ENCODE measurements around the gene AVPR2.

DNA sequence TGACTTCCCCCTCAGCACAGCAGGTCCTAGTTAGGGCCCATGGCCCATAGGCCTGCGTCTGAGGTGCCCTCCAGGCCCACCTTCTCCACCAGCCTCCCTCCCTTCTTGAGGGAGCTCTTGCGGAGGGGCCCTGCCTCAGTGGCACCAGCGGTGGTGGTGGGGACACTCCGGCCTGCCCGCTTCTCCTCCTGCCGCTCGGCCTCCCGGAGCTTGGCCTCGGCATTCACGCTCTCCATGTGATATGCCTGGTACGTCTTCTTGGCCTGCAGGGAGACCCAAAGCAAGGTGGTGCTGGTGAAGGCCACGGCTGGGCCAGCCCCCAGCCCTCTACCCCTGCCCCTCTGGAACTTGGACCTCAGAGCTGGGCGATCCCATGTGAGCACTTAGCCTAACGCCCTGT lies 16.1 kb downstream of the AVPR2 start:
- TF ChIP-seq, protein P1, sequence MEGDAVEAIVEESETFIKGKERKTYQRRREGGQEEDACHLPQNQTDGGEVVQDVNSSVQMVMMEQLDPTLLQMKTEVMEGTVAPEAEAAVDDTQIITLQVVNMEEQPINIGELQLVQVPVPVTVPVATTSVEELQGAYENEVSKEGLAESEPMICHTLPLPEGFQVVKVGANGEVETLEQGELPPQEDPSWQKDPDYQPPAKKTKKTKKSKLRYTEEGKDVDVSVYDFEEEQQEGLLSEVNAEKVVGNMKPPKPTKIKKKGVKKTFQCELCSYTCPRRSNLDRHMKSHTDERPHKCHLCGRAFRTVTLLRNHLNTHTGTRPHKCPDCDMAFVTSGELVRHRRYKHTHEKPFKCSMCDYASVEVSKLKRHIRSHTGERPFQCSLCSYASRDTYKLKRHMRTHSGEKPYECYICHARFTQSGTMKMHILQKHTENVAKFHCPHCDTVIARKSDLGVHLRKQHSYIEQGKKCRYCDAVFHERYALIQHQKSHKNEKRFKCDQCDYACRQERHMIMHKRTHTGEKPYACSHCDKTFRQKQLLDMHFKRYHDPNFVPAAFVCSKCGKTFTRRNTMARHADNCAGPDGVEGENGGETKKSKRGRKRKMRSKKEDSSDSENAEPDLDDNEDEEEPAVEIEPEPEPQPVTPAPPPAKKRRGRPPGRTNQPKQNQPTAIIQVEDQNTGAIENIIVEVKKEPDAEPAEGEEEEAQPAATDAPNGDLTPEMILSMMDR (IDR thresholded peaks at IDR 0.05) = no peak
- TF ChIP-seq EP300 (IDR thresholded peaks at IDR 0.05) = no peak

Data from ovary (tissue), 3 donors.